NCI-H2196 treated with DMSO at 0.1 percent for 48 hours (cell line): ENCODE results near the gene SORCS3.

Experiments
- DNase-seq: peaks from one replicate; lab custom pipeline; 2025; ENCODE audit not compliant: unreplicated experiment; lab: John Stamatoyannopoulos, UW

The SORCS3 gene

DNA sequence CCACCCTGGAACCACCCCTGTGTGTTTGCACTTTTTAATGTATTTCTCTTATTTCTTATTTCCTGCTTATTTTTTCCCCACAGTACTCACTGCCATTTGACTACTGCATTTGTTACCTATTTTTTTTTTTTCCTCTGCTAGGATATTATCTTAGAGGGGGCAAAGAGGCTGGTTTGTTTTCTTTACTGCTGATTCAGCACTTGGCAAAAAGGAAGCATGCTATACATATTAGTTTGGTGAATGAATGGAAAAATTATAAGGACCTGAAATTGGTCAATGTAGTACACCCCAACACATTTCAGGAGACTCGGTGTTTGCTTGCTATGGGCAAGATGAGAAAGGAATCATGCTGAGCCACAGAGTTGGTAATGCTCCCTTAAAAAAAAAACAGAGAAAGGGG, 193.5 kb downstream of the SORCS3 start:
- DNase-seq = no peak

DNA sequence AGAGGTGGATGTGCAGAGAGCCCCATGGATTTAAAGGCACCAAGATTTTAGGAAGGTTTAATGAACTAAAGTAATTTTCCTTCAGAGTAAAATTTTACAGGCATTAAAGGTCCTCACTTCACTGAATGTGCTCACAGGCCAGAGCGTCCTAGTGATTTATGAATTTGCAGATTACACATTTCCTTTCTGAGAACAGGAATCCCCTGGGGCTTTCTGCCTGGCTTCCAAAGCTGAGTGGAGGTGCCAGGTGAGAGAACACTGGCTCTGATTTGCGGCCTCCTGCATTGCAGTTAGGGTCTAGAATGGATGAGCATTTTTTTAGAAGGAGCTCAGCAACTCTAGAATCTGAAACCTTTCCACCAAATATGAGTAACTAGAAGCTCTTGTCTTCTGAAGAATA, 194.3 kb downstream of the SORCS3 start:
- no peak for DNase-seq

DNA sequence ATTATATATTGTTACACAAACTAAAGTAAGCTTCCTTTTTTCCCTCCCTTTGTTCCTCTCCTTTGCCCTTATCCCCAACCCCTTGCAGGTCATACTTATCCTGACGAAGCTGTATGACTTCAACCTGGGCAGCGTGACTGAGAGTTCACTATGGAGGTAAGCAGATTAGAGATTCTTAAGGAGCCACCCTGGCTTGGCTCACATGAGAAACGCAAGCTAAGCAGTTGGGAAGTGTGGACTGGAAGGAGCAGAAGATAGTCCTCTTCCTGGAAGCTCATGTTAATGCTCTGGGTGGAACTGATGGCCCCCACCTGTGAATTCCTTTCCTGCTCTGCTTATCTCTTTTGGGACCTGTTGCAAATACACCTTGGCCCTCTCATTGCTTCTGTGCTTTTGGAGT, 201.6 kb downstream of the SORCS3 start:
- no peak for DNase-seq

DNA sequence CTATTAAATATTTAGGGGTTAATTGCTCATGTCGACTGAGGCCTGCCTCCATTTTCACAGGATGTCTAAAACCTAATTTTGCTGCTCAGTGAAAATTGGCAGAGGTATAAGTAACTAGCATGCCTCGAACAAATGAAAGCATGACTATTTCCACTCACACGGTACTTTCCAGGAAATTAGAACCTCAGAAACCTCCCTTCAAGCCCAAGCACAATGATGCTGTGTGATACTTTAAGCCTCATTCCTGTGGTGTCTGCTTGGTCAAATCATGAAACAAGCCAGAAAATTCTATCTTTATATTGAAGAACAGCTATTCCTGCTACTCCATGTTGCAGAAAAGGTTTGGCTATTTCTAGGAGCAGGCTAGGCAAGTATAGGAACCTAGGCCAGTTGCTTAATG, 203.0 kb downstream of the SORCS3 start:
- DNase-seq = no peak

DNA sequence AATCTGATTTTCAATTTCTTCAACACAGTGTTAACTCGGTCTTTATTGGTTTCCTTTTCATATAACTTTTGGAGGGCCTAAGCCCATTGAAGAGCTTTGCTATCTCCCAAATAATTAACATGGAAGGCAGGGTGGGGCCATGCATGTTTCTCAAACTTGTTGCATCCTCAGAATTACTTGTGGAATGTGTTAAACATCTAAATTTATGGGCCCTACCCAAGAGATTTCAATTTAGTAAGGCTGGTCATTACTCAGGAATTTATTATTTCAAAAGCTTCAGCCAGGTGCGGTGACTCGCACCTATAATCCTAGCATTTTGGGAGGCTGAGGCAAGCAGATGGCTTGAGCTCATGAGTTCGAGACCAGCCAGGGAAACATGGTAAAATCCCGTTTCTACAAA, 208.9 kb downstream of the SORCS3 start:
- DNase-seq = no peak

DNA sequence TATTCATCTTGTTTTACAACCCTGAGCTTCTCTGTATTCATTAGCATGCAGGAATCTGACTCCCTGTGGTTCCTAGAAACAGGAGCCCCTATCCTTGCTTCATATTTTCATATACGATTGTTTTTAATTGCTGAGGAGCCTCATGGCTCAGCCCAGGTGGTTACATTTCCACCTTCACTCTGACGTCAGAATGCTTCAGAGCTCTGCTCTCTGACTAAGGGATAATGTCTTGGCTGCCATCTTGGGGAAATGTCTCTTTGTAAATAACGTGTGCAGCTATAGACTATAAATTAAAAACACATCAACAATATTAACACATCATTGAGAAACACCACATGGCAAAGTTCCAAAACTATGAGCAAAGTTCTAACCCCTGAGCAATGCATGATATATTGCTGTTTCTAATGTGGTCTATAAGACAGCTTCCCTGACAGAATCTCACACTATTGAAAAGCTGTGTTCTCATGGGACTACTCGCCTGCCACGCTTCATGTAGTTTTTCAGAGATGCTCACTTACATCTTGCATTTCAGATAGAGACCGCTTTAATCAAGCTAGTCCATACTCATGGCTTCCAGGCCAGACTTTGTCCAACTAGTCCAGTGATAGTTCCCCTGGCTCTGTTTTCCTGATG, 227.0 kb downstream of the SORCS3 start:
- DNase-seq = no peak

DNA sequence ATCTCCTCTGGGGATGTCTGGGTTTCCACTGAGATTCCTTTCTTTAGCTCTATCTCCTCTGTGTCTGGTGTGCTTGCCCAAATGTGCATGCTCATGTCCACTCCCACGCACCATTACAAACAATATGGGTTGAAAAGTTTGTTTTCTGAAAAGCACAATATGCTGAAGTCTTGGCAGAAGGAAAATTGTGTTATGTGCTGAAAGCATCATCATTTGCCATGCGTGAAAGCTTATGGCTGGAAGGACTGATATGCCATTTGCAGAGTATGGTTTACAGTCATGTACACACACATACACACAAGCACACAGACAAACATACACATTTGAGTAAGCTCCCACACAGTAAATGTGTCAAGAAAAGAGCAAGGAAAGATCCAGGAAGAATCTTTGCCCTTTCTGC, 231.6 kb downstream of the SORCS3 start:
- no peak for DNase-seq

DNA sequence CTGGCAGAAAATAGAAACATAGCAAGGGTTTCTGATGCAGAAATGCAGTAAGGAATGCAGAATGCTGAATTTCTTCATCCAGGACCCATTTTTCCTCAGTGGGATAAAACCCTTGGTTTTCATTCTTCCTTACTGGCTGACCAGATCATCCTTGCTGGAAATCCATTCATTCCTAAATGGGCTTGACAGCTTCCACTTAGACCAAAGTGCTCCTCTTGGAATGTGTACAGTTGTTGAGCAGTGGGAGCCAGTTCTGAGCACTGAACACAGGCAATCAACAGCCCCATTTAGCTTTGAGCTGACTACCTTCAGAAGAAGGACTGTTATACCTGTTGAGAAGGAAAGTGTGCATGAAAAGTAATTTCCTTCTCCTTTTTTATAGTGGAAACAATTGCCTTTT, 232.1 kb downstream of the SORCS3 start:
- no peak for DNase-seq

DNA sequence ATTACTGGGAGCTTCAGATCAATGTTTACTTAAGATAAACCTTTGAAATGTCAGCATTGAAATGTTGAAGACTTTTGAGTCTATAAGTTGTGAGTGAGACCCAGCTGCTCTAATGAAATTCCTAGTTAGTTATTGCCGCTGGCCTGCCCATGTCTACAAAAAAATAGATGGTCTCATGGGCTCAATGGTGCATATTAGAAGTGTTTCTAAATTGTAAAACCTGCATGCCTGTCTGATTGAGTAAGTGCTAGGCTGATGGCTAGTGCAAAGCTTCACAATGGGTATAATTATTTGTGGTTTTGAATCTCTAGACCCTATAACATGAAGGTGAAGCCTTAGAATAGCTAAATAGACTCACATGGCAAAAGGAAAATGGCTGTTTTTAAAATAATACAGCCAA, 234.5 kb downstream of the SORCS3 start:
- DNase-seq = no peak

DNA sequence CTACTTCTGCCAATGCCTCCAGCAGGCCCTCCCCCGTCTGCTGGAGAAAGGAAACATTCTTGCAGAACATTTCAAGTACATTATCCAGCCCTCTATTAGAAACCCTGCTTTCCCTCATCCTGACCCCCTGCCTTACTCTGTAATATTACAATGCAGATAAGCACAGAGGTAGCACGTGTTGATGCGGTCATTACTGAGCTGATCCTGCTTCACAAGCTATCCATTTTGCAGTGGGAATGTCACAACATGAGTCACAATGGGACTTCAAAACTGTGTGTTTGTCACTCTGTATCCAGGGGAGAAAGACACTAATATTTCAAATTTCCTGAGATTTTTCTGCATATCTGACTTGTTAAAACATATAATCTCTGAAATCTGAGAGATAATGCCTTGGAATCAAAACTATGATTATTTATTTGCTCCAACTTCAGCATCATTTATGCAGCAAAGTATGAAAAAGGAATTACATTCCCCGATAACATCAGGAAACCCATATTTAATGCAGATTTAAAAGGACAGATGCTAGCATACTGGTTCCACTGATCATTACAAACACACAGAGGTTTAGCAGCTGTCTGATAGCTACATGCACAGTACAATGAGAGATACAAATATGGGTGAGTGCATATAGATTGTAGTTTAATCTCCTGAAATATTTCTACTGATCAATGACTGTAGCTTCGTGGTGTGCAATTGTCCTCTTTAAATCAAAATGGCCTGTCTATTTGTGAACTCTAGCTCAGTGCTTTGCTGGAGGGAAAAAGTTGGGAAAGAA, 239.7 kb downstream of the SORCS3 start:
- no peak for DNase-seq

DNA sequence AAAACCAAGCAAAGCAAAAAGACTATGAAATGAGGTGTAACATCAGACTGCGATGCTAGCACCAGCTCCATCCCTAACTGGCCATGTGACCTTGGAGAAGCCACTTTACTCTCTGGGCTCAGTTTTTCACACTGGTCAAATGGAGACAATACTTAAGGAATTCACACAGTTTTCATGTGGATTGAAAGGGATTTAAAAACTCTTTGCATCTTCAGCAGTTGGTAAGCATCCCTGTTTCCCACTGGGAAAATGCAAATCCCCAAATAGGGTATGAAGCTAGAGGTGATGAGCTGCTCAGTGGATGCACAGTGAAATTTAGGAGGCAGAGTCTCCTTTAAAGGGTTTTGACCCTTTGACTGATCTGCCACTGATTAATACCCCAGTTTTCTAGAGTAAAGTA, 240.7 kb downstream of the SORCS3 start:
- DNase-seq = no peak

DNA sequence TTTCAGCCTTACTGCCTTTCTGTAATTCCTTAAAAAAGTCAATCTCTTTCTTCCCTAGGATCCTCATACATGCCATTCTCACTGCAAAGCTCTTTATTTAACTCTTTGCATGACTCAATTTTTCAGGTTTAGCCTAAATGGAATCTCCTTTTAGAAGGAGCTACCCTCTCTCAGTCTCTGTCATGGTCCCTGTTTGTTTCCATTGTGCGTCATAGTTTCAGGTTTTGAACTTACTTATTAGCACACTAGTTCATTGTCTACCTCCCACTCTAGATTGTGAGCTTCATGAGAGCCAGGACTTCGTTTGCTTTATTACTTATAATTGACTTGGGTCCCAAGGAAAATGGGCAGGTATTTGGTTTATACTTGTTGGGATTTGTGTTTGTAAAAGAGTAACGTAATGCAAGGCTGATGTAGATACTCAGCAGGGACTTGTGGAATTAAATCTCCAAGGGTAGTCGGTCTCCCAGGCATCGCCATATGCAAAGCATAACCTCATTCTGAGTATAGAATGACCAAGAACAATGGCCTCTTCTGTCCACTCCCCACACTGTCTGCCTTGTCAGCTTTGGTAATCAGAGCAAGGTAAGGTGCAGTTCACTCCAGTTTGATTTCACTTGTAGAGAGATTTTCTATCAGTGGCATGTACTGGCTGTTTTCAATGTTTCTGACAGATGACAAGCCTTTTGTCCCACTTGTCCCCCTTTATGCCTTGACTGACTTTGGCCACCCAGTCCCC, 252.0 kb downstream of the SORCS3 start:
- no peak for DNase-seq

DNA sequence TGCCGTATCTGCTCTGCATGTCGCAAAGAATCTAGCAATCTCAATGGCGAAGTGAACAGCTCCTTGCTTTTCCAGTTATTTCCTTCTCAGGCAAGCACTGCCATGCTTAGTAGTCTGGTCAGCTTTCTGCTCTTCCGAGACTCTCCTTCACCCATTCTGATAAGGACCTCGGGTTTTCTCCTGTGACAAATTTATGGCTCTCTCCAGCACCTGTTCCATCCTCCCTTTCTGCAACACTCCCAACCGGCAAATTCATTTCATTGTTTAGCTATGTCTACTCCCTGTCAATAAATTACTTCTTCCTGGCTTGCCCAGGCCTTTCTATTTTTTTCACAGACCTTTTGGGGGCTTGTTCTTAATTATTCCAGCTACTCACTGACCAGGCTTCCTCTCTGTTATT, 252.6 kb downstream of the SORCS3 start:
- DNase-seq = no peak

DNA sequence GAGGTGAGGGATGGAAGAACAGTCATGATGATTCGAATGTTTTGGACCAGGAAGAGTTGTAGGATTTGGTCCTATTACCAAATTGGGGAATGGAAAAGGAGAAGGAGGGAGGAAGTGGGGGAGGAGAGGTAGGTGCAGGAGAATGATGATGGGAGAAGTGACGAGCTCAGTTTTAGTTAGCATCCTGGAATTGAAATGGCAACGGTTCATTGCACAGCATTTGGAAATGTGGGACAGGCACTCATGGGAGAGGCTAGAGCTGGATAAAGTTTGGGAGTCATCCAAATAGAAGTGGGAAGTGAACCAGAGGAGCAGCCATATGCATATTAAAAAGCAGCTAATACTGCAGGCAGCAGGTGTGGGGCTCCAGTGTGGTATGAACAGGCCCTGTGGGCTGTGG, 253.6 kb downstream of the SORCS3 start:
- no peak for DNase-seq

DNA sequence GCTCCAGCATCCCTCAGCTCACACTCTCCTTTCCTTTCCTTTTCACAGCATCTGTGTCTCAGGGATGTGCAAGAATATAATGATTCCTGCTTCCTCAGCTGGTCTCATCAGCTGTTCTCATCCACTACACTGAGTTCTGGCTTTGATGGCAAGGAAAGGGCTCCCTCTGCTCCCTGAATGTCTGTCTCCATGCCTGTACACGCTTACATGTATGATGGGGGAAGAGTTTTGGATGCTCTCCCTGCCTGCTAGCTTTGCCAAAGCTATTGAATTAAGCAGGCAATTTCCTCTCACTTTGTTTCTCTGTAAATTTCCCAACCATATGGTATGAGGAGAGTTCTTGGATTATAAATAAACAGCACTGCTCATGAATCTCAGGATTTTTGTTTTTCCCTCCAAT, 254.5 kb downstream of the SORCS3 start:
- no peak for DNase-seq

DNA sequence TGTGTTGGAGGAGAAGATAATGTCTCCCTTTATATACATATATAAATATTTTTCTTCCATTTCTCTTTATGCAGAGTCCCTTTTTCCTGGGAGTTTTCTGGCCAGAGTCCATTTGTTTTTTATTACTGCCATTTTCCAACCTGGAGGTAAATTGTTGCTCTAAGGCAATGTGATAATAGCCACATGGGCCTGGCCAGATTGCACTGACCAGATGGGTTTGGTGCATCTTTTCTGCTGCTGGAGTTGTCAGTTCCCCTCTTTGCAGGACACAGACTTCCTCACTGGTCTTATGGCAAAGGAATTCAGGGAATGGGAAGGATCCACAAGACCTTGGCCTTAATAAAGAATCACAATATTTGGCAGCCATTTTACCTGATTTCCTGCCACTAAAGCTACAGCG, 254.9 kb downstream of the SORCS3 start:
- no peak for DNase-seq

DNA sequence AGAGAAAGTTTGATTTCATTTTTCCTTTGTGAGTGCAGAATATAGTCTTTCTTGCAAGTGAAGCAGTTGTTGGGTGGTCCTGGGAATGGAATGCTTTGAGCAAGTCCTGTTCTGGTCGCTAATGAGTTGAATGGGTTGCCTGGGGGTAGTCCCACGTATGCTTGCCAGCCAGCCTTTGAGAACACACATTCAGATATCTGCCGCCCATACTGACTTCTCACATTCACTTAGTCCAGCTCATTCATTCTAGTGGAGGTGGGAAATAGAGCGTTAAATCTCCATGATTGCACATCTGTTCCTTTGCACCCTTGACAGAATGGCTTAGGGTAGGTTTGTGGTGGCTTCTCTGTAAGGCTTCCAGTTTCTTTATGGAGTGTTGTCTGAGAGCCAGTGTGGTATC, 256.6 kb downstream of the SORCS3 start:
- no peak for DNase-seq

DNA sequence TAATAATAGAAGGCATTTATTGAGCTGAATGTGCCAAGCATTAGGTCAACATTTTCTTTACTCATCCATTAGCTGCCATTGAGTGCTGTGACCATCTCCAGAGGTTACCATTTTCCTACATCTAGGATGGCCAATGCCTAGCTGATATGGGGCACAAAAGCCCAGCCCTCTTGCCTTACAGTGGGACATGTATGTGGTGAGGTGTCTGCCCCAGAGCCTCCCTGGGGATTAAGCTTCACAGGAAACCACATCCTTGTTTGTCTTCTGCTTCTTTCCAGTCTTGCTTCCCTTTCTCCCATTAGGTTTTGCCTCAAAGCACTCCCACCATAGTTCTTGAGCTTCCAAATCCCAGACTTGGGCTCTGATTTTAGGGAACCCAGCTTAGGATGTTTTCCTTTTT, 258.7 kb downstream of the SORCS3 start:
- DNase-seq = no peak

DNA sequence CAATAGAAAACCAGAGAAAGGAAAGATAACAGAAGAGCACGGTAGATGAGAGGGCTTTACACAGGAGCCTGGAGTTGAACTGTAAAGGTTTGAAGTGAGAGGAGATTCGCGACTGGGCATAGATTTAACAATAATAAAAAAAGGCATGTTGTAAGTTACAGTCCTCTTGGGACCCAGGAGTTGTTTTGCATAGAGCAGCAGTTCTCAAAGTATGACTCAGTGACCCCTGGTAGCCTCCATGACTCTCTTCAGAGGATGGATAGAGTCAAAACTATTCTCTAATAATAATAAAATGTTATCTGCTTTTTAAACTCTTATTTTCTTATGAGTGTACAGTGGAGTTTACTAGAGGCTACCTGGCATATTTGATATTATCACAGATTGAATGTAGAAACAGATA, 262.3 kb downstream of the SORCS3 start:
- DNase-seq = no peak

DNA sequence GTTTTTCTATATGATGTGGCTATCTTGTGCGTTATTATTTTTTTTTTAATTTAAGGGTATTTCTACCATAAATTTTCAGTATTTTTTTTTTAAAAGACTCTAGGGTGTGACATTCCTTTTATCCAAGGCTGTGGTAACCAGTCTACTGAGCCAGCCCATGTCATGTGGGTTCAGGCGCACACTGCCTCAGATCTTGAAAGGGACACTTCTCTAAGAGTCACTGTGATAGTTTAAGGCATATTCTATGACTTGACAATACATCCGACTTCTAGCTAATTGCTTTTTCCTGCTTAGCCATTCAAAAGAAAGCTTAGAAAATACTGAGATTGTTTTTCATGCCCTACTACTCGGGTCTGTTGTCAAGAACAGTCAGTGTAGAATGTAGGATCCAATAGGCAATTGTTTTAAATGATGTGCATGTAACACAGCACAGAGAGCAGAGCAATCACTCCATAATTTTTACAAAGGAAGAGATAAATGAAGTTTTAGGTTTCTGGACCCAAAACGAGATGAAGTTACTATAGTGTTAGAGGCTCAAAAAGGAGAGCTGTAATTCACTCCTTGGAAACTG, 263.7 kb downstream of the SORCS3 start:
- DNase-seq = no peak

DNA sequence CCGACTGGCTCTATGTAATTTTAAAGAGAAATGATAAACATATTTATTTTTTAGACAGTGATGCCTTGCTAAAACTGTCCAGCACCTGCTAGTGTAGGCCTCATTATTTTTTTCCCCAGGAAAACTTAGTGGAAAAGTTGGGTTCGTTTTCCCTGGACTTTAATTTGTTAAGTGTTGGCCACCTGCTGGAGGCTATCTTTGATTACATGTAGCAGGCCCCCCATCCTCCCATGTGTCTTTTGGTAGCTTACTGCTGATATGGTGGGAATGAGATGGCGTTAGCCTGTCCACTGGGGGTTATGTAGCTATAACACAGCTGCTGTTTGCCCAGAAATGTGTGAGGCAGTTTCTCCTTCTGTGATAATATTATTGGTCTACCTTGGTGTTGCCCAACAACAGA, 265.0 kb downstream of the SORCS3 start:
- no peak for DNase-seq

DNA sequence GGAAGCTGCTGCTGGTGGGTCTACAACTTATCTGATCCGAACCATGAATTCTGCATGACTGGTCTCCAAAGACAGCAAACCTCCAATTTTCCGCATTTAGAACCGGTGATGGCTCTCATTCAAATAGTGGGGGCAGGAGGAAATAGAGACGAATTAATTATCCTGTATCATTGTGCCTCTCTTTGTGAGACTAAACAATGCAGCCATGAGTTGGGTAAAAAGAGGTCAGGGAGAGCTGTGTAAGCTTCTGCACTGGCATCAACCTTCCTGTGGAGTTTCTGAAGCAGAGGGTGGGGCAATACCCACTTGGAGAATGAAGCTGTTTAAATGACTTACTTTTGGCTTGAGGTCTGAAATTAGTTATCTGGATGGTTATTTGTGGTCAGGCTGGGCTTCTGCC, 266.4 kb downstream of the SORCS3 start:
- no peak for DNase-seq
